A673 (cell line): ENCODE measurements around the gene PTGER4.

Experiments used
- CTCF ChIP-seq: fragments of 300-800, 200-600 bp; sonication (generic); conservative IDR thresholded peaks from 2 replicates; pipeline ENCODE4 v1.5.1; 2017; ENCODE audit warnings: low read depth, mild to moderate bottlenecking, antibody characterized with exemption, low read length, moderate library complexity, mixed read lengths
- EZH2 ChIP-seq: fragments of 200-600 bp; sonication (generic); IDR thresholded peaks from 2 replicates; pipeline ENCODE4 v1.6.1; 2017; ENCODE audit warnings: borderline replicate concordance, low read depth, mild to moderate bottlenecking, mixed read lengths, antibody characterized with exemption, low read length; ENCODE audit not compliant: poor library complexity, severe bottlenecking

DNA sequence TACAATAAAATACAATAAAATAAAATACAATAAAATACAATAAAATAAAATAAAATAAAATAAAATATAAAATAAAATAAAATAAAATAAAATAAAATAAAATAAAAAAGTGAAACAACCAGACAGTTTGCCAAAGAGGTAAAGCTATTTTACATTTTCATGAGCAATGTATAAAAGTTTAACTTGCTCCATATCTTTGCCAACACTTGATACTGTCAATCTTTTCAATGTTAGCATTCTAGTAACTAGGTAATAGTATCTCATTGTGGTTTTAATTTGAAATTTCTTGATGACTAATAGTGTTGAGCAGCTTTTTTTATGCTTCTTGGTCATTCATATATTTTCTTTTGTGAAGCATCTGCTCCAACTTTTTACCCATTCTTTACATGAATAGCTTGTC is 58.8 kb downstream of the PTGER4 start:
- TF ChIP-seq CTCF (no peak), EZH2 (no peak)
